Measurements from ENCODE around the gene SLC6A5. TPM values are rescaled to one million over a fixed set of nuclear protein-coding genes. Genes with fewer than 3 reads are reported as not detected.
A peak's percentile ranks its signal among the peaks of the same experiment; 100 is the strongest.

SLC6A5 gene
- polyA plus RNA-seq, 5 donors, result not detected

- DNase-seq, result no peak
These were observed 21.6 kb downstream of the SLC6A5 start for GRCh38 chr11:20620988-20621387.

GRCh38 chr11:20621679-20622078 lies 22.3 kb downstream of the SLC6A5 start:
- no peak for DNase-seq

- no peak for DNase-seq
These were observed 23.8 kb downstream of the SLC6A5 start for GRCh38 chr11:20623252-20623651.

- DNase-seq, result no peak
These were observed 26.9 kb downstream of the SLC6A5 start for GRCh38 chr11:20626279-20626678.

- no peak for DNase-seq
These were observed 27.6 kb downstream of the SLC6A5 start for GRCh38 chr11:20627026-20627425.

- no peak for DNase-seq
These were observed 28.3 kb downstream of the SLC6A5 start for GRCh38 chr11:20627701-20628100.

GRCh38 chr11:20631519-20632168 lies 32.2 kb downstream of the SLC6A5 start:
- no peak for DNase-seq

GRCh38 chr11:20632169-20632532 lies 32.7 kb downstream of the SLC6A5 start:
- DNase-seq, result no peak

GRCh38 chr11:20634044-20634443 lies 34.6 kb downstream of the SLC6A5 start:
- DNase-seq, result no peak

GRCh38 chr11:20634781-20635180 lies 35.4 kb downstream of the SLC6A5 start:
- no peak for DNase-seq

- no peak for DNase-seq
These were observed 38.7 kb downstream of the SLC6A5 start for GRCh38 chr11:20638074-20638473.

- no peak for DNase-seq
These were observed 40.3 kb downstream of the SLC6A5 start for GRCh38 chr11:20639688-20640087.

- no peak for DNase-seq
These were observed 41.0 kb downstream of the SLC6A5 start for GRCh38 chr11:20640401-20640800.

- DNase-seq, result no peak
These were observed 45.0 kb downstream of the SLC6A5 start for GRCh38 chr11:20644360-20644759.

- DNase-seq, result peak in 1 of 2 donors; percentile 42
These were observed 48.7 kb downstream of the SLC6A5 start for GRCh38 chr11:20647976-20648565.

- DNase-seq, result no peak
These were observed 52.9 kb downstream of the SLC6A5 start for GRCh38 chr11:20652150-20652806.

GRCh38 chr11:20654038-20654437 lies 54.6 kb downstream of the SLC6A5 start:
- peak; percentile 30 to 36 for DNase-seq

- no peak for DNase-seq
These were observed 57.5 kb downstream of the SLC6A5 start for GRCh38 chr11:20656901-20657300.

GRCh38 chr11:20658135-20658534 lies 58.7 kb downstream of the SLC6A5 start:
- DNase-seq, result no peak

GRCh38 chr11:20661445-20661844 lies 62.0 kb downstream of the SLC6A5 start:
- no peak for DNase-seq

- DNase-seq, result no peak
These were observed 62.4 kb downstream of the SLC6A5 start for GRCh38 chr11:20661850-20662249.

GRCh38 chr11:20668131-20668809 lies 68.9 kb downstream of the SLC6A5 start:
- no peak for DNase-seq
